HG02678 (cell line): ENCODE data around the gene OSBPL1A.

Source experiments
- ATAC-seq: cut with Tn5 transposase; IDR thresholded peaks from one replicate; pipeline ENCODE4 v1.9.1; 2021; ENCODE audit warnings: mild to moderate bottlenecking, moderate library complexity; ENCODE audit not compliant: unreplicated experiment

The OSBPL1A gene

DNA sequence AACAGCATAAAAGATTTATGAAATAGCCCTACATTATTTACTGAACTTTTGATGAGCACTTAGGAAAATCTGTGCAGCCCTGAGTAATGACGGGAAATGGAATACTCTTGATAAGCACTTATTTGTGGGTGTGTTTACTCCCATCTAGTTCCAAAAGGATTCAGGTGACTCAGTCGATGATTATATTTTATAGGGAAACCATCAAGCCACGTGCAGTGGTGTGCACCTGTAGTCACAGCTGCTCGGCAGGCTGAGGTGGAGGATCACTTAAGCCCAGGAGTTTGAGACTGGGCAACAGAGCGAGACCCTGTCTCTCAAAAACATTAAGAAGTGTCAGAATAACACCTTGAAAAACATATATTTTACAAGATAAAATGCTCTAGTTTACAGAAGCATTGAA, 166.9 kb downstream of the OSBPL1A start:
- no peak for ATAC-seq

DNA sequence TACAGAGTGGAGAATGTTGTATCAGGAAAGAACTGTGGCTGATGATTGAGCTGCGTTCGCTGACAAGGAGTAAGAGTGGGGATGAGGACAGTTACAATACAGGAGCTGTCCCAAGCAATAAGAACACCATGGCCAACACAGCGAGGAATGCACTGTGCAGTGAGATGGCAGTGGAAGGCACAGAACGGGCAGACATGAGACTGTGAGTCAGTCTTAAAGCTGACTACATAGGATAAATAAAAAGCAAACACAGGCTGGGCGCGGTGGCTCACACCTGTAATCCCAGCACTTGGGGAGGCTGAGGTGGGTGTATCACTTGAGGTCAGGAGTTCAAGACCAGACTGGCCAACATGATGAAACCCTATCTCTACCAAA, 169.0 kb downstream of the OSBPL1A start:
- no peak for ATAC-seq

DNA sequence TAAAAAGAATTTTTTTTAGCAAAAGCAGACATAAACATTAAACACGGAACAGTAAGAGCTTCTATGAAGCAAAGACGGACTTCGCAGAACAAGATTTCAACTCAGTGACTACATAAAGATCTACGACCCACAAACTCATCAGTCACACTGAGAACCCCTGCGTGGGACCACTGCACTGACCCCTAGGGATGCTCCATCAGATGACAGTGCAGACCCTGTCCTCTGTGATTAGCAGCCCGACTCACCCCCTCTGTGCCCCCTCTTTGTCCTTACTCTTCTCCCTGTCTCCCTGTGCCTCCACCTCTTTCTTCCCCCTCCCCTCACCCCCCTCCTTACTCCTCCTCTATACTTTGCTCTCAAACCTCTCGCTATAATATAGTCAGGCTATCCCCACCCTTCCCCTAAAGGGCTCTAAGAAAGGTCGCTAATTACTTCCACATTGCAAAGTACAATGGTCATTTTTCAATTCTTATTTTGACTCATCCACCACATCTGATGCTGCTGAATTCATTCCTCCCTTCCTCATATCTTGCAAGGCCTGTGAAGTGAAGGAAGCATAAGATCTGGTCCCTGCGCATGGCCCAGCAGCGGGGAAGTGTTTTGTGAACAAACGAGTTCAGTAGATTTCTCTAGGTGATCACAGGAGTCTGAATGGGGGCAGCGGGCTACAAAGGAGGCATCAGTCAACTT, 169.5 kb downstream of the OSBPL1A start:
- no peak for ATAC-seq

DNA sequence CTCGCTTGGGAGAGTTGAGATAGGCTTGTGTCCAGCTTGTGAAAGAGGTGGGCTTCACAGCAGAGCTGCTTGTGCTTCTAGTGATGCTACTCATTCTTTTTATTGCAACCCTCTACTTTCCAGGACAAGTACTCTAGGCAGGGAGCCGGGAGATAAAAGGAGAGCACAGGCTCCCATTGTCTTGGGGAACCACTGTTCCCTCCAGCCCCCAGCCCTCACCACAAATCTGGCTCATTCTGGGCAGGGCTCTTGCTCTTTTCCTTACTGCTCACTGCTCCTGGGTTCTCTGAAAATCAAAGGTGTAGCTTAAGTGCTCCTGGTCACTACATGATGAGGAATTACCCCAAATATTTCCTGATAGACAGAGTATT, 177.3 kb downstream of the OSBPL1A start:
- no peak for ATAC-seq

DNA sequence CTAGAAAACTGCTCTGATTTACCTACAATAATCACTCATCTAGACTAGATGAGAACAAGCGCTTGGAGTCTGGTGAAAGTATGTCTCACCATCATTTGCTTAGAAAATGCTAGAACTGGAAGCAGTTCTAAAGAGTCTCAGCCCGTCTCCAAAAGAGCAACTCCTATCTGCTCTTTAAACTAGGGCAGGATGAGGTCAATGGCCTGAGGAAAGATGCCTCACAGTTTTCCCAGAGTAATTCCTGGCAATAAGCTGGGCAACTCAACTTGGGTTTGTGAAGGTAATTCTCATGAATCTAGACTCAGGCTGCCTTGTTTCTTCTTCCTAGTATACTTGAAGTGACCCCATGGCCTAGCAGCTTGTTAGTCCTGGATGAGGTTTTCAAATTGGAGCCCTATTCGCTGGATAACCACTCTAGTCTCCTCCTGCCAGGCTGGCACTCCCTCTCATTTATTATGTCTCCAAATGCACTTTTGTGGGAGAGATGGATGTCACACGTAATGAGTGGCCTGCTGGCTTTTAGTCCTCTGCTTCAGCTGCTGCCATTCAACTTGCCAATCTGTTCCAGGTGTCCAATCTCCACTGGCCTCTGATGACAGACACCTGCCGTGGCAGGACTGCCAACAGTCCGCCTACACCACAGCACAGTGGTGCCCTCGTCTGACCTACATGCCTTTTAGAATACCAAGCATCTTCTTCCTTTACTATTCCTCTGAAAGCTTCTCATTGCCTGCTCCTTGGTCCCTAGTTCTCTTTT, 177.9 kb downstream of the OSBPL1A start:
- no peak for ATAC-seq

DNA sequence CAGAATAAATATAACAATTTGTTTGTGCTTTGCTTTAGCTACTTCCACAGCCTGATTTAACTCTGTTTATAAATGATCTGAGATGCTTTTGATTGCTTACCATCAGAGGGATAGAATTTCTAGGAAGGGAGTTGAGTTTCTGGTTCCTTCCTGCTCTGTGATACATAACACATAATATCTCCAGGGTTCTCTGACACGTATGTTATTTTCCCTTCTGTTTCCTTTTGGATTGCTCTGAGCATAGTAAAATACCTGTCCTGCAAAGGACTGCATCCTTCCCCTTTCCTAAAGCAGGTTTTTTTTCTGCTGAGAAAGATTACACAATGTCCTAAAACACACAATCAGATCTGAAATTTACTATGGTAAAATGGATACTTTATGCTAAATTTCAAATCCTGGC, 182.7 kb downstream of the OSBPL1A start:
- no peak for ATAC-seq

DNA sequence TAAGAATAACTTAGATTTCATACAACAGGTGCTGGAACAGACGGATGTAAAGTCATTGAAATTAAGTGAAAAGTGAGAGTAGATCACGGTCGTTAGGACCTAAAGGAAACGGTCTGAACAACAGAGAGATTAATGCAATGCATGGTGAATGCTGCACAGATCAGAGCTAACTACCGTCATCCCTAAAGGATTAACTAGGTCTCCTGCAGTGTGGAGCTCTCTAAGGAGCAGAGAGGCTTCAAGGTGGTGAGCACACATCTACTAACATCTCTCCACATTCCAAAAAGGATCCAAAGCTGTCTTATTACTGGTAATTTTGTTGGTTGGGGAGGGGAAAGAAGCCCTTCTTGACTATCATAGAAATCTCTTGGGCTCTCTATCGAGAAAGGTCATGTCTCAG, 183.5 kb downstream of the OSBPL1A start:
- no peak for ATAC-seq

DNA sequence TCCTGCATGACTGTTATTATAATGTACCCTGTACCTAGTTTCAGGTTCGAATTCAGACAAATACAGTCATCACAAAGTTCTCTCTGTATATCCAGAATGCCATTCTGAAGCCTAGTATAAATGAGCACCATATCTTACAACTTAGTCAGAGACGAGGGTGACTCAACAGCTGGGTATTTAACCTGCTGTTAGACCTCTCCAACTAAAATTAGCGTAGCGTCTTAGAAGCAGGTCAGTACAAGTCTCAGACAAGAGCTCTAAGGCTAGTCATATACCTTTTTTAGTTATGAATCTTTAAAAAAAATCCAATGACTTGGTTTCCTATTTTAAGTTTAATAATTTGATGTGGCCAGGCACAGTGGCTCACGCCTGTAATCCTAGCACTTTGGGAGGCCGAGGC, 184.7 kb downstream of the OSBPL1A start:
- no peak for ATAC-seq

DNA sequence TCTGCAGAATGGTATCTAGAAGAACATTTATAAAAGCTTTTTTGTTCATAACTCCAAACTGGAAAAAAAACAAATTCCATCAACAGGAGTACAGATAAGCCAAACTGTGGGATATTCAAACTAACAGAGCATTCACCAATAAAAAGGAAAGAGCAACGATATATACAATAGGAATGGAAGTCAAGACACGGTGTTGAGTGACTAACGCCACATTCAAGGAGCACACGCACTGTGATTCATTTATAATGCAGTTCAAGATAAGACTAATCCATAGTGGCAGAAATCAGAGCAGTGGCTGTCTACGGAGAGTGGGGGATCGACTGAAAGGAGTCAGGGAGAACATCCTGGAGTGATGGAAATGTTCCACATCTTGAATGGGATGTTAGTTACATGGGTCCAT, 188.1 kb downstream of the OSBPL1A start:
- ATAC-seq, result no peak

DNA sequence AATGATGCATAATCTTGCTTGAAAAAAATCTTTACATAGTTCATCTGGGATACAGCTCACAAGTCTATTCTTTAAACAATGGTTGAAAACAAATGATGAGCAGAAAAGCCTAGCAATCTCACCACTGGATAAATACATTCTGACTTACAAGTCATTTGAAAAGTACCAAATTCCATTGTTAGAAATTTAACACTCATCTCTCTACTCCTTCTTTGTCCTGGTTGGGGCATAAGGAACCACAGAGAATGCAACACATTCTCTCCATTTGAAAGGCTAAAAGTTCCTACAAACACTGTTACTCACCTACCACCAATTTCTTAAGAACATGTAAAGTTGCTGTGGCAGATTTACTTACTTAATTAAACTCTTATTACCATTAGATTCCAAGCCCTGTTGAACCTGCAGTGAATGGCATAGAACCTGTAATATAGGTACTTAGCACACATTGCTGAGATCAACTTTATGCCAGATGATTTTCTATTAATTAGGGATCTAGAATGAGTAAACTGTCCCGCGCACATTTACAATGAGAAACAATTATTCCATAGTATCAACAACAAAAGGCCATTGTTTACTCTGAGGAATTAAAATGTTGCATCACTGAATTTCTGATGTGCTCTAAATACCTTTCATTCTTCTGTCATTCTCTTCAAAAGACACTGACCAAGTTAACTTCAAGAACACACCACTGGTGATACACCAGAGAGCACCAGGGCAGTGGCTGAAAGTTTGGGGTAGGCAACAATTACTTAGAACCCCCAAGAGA, 189.2 kb downstream of the OSBPL1A start:
- no peak for ATAC-seq

DNA sequence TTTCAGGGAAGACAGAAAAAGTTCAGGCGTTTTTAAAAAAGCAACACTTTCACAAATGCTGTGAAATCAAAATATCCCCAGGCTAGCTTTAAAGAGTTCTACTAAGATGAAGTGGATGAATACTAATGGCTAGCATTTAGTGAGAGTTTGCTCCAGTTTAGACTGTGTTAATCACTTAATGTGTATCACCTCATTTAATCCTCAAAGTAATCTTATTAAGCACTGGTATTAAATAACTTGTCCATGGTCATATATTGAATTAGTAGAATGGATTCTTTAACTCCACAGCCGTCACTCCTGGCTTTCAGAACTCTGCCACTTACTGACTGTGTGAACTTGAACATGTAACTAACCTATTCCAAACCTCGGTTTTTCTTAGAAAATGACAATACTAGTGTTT, 192.7 kb downstream of the OSBPL1A start:
- no peak for ATAC-seq

DNA sequence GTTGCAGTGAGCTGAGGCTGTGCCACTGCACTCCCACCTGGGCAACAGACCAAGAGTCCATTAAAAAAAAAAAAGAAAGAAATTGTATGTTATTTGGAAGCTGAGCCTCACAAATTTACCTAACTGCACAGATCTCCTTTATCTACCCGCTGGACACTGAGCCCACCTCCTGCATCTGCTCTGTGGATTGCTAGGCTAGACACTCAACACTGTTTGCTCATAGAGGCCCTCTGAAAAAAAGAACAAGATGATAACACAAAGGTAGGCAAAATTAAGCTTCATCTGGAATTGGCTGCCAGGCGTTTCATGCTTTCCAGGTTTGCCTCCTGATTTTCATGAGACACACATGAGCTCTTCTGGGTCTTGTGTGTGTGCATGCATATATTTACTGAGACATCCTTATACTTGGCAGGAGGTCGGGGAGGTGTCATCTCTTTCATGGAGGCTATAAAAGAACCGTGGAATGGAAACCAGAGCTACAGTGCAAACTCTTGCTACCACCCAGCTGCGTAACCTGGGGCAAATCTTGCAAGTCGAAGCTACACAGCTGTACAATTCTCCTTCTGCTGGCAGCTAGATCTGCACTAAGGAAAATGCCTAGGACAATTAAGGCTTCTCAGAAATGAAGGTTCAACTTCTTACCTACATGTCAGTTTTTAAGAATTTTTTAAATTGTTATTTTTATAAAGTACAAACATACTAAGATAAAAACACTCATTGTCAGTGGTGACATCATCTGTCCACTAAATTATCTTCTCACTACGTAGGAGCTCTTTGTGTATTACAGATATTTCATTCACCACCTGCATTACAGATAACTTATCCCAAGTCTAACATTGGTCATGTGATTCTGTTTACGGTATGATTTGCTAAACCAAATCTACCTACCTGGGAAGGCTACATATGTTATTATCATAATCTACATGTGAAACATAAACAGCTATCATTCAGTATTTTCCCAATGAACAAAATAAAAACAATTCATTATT, 195.6 kb downstream of the OSBPL1A start:
- no peak for ATAC-seq

DNA sequence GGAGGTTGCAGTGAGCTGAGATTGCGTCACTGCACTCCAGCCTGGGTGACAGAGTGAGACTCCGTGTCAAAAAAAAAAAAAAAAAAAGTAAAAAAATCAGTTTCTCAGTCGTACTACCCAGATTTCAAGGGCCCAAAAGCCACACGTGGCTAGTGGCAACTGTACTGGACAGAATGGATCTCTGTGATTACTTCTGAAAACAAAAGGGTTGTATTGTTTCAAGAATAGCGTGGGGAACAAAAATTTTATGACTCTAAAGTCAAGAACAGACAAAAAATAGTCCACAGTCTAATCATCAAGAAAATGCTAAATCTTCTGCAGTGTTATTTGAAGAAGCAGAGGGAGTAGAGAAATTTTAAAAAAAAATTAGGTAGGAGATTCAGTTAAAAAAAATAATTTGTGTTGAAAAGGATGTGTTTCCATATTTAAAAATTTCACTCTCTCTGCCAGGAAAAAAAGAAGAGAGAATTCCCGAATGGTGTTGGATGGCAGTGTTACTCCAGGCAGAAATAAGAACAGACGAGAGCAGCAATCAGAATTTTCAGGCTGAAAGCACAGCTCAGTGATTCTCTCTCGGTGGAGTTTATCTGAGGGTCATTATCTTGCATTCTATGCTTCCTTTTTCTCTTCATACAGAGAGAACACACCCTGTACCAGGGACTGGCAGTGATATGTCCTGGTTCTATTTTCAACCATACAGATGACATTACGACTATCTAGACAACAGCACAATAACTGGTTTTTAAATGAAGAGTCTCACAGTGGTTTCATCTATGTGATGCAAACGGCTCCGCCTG, 196.9 kb downstream of the OSBPL1A start:
- ATAC-seq, result no peak

DNA sequence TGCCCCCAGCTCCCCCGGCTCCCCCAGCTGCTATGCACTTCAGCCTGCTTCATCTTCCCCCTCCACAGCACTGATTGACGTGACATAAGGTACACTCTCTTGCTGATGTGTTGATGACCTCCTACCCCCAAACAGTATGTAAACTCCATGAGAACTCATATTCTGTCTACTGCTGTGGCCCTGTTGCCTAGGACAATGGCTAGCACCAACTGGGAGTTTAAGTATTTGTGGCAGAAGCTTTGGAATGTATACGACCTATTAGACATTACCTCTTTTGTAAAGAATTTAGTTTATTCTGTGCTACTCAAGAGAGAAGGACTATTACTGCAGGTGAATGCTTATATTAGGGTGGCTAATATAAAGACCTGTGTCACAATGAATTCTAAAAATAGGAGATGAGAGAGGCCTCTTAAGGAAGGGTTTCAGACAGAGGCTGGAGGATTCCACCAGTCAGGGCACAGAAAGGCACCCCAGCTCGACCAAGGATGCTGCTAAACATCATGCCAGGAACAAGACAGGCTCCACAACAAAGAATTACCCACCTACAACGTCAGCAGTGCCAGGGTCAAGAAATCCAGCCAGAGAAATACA, 198.2 kb downstream of the OSBPL1A start:
- no peak for ATAC-seq

DNA sequence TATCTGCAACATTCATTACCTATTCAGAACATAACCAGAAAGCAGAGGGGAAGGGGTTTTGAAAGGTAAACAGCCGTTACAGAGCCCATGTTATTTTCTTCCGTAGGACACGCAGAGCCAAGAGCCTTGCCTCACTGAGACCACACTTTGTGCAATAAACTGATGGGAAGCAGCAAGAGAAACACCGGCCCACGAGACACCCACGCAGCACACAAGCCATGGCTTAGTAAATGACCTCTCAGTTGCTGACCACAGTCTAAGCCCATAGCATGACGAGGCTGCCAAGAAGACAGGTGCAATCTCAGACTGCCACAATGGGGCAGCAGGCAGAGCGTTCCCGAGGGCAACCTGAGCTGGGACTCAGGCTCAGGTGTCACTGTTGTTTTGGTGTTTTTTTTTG, 199.2 kb downstream of the OSBPL1A start:
- no peak for ATAC-seq

DNA sequence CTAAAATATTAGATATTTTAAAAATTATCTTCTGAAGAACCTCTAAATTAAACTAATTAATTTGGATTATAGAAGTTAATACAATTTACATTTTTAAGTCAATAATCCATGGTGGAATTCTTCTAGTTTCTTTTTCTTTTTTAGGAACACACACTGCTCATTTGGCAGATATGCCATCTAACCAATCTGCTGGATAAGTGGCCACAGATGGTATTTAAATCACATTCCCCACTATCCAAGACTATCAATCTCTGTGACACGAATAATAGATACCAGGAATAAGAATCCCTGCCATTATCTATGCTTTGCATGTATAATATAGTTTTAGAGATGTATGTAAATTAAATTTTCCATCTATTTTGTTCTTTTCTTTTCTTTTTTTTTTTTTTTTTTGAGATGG, 200.2 kb downstream of the OSBPL1A start:
- no peak for ATAC-seq

DNA sequence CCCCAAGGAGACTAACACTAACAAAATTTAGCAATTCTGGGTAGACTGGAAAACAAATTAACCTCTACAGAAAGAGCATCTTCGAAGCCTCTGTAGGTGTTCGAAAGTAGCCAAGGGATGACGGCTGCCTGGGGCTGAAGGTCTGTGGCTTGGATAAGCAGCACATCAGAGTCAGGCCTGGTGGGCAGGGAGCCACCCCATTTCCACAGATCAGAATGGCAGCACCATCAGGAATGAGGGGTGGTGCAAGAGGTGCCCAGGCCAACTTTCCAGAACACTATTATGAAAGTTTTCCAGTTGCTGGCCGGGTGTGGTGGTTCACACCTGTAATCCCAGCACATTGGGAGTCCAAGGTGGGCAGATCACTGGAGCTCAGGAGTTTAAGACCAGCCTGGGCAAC, 200.9 kb downstream of the OSBPL1A start:
- ATAC-seq, result no peak

DNA sequence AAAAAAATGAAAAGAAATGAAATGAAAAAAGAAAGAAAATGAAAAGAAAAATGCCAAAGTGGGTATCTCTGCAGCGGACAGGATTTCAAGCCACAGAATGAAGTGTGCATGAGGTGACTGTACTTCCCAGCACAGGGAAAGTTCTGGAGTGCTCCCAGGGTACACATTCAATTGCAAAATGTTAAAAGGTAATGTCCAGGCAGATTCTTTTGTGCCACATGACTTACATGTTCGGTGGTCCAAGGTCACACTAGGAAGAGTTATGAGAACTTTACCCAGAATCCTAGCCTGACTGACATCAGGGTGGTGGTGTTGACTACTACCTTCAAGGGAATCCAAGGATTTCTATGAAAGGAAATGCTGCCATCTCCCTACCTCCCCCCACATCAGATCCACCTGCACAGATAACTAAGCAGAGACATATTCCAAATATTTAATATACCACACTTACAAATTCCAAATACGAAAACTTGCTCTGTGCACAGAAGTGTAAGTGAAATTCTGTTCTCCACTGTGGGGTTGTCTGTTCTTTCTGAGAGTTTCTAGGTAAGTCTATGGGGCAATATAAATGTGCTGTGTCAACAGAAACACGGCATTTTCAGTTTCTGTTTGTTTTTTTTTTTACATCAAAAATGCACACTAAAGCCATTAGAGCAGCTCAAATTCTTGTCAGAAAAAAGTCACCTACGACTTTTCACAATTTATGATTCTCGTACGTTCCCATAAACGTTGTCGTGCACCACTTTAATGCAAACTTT, 202.1 kb downstream of the OSBPL1A start:
- ATAC-seq, result no peak

DNA sequence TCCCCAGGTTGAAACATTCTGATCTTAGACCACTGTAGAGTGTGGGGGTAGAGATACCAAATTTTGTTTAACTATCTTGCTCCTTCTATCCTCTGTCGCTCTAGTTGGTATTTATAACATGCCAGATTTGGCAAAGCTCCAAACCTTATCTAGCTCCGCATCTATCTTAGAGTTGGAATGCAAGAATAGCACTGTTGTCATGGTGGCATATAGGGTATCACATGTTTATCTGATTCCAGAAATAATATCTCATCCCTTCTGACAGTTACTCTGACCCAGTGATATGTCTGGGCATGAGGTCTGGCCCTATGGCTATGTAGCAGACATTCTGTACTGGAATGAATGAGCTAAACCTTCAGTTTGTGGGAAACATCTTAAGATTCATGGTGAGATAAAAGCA, 207.0 kb downstream of the OSBPL1A start:
- no peak for ATAC-seq
